Retina (tissue), 1 donor: Measurements from ENCODE around the gene CRACR2B.
A peak's percentile ranks its signal among the peaks of the same experiment; 100 is the strongest.

Experiments used
- DNase-seq: peaks from one replicate; pipeline ENCODE4 v3.0.0-alpha.2; 2016

The CRACR2B gene

DNA sequence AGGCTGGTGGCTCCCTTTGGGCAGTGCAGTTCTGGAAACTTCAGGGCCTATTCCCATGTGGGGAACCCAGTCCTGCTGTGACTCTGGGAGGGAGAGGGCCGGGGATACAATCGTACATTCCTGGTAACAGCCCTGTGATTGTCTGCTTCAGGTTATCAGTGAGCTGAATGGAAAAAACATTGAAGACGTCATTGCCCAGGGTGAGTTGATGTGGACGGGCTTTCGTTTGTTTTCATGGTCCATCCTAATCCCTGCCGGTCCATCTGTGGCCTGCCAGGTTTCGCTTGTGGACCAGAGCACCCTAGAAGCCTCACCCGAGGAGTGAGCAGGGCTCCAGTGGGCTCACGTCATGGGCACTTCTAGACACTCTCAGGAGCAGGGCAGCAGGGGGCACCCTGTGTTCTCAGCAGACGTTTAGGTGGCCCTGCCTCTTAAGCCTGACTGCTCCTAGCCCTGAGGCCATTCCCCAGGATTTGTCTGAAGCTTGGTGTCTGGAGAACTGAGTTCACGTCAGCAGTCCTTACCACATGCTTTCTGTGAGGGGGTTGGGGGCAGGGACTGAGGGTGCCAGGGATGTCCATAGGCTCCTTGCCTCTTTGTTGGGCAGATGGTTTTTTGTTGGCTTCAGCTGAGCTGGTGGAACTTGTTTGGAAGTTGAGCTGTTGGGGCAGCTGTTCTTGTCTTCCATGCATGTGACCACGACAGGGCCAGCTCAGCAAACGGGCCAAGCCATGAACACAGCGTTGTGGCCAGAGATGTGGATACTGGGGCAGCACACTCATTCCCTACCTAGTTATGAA is 16.1 kb upstream of the CRACR2B start:
- DNase-seq, result no peak

DNA sequence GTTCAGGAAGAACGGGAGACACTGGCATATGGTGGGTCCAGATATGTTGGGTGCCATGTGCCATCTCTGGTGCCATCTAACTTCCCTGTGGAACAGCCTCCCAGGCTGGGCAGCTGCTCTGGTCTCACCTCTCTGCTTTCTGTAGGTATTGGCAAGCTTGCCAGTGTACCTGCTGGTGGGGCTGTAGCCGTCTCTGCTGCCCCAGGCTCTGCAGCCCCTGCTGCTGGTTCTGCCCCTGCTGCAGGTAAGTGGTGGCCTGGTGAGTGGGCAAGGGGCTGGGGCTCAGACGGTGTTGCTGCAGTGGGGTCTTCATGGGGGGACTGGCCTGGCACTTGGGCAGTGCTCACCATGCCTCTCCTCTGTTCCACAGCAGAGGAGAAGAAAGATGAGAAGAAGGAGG is 15.3 kb upstream of the CRACR2B start:
- no peak for DNase-seq

- DNase-seq, result no peak
Measured at GRCh38 chr11:813072-813455, 14.7 kb upstream of the CRACR2B start.

DNA sequence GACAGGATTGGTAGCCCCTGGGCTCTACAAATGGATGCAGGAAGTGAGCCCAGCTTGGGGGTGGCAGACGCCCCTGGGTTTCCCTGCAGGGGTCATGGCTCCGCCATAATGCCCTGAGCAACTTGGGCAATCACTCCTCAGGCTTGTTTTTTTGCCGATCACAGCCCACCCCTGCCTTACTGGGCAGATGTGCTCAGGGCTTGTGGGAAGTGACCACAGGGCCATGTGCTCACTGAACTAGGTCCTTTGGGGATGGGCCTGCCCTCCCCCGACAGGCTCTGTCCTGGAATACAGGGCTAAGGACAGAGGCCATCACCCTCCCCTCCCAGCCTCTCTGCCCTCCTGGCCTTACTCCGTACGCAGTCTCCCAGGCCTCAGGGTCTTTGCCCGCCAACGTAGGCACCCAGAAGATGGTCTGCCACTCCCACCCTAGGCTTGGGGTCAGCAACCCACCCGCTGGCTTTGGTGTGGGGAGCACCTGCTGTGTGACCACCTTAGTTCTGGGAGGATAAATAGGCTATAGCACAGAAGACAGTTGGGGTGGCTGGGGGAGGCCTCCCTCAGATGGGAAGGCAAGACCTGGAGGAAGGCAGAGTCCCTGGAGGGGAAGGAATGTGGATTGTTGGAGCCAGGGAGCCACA is 14.1 kb upstream of the CRACR2B start:
- DNase-seq, result no peak

DNA sequence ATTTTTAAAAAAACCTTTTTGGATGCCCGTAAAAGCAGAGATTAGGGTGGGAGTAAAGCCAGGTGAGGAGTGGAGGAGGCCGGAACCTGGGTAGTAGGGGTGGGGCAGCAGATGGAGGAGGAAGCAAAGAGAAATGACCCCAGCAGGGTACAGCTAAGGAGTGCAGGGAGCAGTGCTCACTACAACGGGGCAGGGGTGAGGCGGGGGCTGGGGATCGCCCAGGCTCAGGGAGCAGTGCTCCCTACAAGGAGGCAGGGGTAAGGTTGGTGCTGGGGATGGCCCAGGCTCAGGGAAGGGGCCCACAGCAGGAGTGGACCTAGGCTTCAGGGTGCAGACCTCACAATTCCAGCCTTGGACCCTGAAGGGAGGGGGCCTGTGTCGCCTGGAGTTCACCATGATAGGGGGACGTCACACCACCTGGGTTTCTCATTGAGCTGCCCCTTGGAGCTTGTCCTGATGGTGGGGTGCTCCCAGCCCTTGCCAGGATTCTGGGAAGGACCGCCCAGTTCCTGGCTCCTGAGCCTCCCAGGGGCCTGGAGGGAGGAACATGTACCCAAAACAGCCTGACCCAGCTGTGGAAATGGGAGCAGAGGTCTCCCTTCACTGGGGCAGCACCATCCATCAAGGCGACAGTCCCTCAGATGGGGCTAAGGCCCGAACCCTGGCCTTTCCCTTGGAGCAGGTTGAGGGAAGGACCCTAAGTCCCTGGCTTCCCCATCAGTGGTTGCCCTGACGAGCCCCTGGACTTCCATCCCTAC is 11.9 kb upstream of the CRACR2B start:
- DNase-seq, result no peak

- no peak for DNase-seq
Measured at GRCh38 chr11:816433-816779, 11.3 kb upstream of the CRACR2B start.

- peak; percentile 69 for DNase-seq
Measured at GRCh38 chr11:818396-819128, 9.2 kb upstream of the CRACR2B start, which contains the start of gene PNPLA2. Gene PNPLA2, plus strand, starts transcription at chr11:818914. Its CDS starts 805 bp downstream, at chr11:819719.

DNA sequence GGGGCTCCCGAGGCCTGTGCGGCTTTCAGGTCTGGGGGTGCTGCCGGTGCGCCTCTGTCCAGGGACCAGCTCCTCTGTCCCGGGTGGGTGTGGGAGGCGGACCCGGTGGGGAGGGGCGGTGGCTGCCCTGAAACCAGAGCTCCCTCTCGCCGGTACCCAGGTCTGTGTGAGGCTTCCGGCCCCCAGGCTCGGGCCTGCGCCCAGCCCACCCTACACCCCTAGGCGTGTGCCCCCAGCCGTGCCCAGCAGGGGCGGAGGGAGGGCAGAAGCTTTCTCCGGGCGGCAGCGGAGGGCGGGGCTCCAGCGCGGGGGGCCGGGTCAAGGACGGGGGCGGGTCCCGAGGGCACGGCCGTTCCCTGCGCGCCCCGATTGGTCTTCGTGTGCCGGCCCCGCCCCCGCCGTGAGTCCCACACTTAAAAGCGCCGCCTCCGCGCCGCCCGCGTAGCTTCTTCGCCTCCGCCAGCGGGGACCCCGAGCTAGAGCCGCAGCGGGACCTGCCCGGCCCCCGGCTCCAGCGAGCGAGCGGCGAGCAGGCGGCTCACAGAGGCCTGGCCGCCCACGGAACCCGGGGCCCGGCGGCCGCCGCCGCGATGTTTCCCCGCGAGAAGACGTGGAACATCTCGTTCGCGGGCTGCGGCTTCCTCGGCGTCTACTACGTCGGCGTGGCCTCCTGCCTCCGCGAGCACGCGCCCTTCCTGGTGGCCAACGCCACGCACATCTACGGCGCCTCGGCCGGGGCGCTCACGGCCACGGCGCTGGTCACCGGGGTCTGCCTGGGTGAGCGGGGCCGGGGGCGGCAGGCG is 8.4 kb upstream of the CRACR2B start:
- DNase-seq, result peak; percentile 81

- peak; percentile 57 for DNase-seq
Measured at GRCh38 chr11:819943-820649, 7.6 kb upstream of the CRACR2B start.

DNA sequence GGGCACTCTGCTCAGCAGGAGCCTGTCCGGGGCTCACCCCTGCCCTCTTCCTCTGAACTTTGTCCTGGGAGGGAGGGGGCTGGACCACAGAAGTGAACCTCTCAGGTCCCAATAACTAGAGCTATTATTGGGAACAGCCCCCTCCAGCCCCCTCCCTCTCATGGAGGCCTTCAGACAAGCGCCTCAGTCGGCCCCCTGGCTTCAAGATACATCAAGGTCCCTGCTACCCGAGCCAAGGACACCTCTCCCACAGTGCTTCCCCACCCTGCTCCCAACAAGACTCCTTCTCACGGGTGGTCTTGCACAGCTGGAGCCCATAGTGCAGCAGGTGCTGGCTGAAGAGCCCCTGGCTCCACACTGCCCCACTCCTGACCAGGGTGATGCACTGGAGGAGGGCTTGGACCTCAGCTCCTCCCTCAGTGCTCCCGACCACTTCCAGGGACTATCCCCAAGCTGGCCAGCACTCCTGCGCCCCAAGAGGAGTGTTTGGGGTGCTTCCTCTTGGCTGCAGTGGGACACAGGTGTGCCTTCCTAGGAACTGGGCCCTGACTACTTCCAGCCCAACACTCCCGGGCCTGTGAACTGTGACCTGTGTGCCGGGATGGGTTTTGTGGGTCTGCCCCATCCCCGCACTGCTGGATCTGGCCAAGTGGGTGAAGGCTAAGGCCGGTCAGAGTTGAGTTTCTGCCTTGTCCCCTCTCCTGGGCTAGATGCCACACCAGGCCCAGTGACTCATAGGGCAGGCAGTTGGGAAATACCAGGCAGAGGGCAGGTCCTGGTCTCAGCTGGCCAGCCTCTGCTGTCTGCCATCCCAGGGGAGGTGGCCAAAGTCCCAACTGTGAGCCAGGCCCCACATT is 6.8 kb upstream of the CRACR2B start:
- no peak for DNase-seq

DNA sequence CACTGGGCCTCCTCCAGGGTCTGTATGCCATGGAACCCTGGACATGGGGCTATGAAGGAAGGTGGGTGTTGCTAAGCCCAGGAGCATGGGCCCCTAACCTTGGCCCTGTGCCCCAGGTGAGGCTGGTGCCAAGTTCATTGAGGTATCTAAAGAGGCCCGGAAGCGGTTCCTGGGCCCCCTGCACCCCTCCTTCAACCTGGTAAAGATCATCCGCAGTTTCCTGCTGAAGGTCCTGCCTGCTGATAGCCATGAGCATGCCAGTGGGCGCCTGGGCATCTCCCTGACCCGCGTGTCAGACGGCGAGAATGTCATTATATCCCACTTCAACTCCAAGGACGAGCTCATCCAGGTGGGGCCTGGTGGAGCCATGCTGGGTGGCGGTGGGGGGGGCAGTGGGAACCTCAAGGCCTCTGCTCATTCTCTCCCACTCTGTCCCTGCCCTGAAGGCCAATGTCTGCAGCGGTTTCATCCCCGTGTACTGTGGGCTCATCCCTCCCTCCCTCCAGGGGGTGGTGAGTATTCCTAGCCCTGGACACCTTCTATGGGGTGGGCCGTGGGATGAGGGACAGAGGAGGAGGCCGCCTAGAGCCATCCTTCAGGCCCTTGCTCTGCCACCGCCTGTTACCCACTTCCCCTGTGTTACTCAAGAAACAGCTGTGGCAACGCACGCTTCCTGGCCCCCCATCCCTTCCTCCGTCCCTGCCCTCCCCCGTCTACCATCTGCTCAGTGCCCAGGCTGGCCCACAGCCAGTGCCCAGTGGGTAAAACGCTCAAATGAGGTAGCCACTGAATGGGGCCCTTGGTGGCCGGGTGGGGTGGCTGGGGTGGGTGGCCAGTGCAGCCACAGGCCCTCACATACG is 6.0 kb upstream of the CRACR2B start:
- no peak for DNase-seq

GRCh38 chr11:823441-824291 is 4.1 kb upstream of the CRACR2B start:
- no peak for DNase-seq

DNA sequence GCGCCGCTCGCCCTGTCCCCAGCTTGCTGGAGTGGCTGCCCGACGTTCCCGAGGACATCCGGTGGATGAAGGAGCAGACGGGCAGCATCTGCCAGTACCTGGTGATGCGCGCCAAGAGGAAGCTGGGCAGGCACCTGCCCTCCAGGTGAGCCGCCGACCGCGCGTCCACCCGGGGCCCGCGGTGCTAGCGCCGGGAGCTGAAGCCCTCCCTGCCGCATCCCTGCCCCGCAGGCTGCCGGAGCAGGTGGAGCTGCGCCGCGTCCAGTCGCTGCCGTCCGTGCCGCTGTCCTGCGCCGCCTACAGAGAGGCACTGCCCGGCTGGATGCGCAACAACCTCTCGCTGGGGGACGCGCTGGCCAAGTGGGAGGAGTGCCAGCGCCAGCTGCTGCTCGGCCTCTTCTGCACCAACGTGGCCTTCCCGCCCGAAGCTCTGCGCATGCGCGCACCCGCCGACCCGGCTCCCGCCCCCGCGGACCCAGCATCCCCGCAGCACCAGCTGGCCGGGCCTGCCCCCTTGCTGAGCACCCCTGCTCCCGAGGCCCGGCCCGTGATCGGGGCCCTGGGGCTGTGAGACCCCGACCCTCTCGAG is 3.3 kb upstream of the CRACR2B start:
- DNase-seq, result peak; percentile 59

DNA sequence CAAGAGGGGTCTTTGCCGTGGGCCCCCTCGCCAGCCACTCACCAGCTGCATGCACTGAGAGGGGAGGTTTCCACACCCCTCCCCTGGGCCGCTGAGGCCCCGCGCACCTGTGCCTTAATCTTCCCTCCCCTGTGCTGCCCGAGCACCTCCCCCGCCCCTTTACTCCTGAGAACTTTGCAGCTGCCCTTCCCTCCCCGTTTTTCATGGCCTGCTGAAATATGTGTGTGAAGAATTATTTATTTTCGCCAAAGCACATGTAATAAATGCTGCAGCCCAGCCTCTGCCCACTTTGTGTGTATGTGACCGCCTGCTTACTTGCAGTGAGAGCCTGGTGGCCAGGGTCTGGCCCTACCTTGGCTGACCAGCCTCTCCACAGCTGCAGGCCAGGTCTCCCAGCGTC is 2.8 kb upstream of the CRACR2B start:
- no peak for DNase-seq

- no peak for DNase-seq
Measured at GRCh38 chr11:825366-826226, 2.1 kb upstream of the CRACR2B start.

DNA sequence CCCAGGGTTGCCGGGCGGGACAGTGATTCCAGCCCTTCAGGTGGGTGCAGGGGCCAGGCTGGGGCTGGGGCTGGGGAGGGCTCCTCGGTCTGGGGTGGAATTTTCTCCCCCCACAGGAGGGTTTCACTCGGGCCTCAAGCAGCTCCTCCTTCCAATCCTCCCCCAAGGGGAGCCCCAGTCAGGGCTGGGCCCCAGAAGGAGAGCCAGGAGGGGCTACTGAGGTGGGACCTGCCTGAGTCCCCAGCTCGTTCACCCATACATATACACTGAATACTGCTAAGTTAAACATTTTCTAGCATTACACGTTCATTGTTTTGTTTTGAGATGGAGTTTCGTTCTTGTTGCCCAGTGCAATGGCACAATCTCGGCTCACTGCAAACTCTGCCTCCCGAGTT is 1.5 kb upstream of the CRACR2B start:
- peak; percentile 1 for DNase-seq

- no peak for DNase-seq
Measured at GRCh38 chr11:826836-827145, 928 bp upstream of the CRACR2B start.
